ENCODE data around the gene SPATA3.

- TF ChIP-seq NFRKB (IDR thresholded peaks at IDR 0.05) (no peak), FOXM1 (IDR thresholded peaks at IDR 0.05; ENCODE audit: borderline replicate concordance) (no peak), SP1 (IDR thresholded peaks at IDR 0.05) (no peak), BHLHE40 (IDR thresholded peaks at IDR 0.05; ENCODE audit: borderline replicate concordance) (no peak), SUZ12 (IDR thresholded peaks at IDR 0.05) (no peak), FOXA1 (IDR thresholded peaks at IDR 0.05) (no peak), TARDBP (IDR thresholded peaks at IDR 0.05) (no peak), LEF1 (IDR thresholded peaks at IDR 0.05; ENCODE audit: borderline replicate concordance) (no peak), ARNT (IDR thresholded peaks at IDR 0.05) (no peak), FOXK2 (IDR thresholded peaks at IDR 0.05) (no peak)
These were observed 5.1 kb upstream of the SPATA3 start for GRCh38 chr2:230990899-230991150.

Data from HEK293T (cell line).